HT-29 (cell line): ENCODE data around the gene TMEM237. TPM values are rescaled to one million over a fixed set of nuclear protein-coding genes. Genes with fewer than 3 reads are reported as not detected.
"Not testable (repeated sequence)": the region's sequence is repeated elsewhere in the genome, so short reads cannot be mapped to it uniquely, and the experiment has no call there.

Source experiments
- DNase-seq: peaks from one replicate; pipeline ENCODE4 v3.0.0-alpha.2; 2015; ENCODE audit warnings: low spot score
- total RNA-seq: library from RNA; depleted of rRNA; stranded (reverse); fragments of >200 nt; shearing (Covaris generic); gene quantifications from 2 replicates; pipeline ENCODE4 v1.2.3, GENCODE V29; 2014; rRNA removed

TMEM237 gene
- 6.0 and 9.0 TPM in 2 replicates for total RNA-seq

- peak; percentile 22 for DNase-seq
Observed at GRCh38 chr2:201643216-201643890, at the start of gene TMEM237. Gene TMEM237, minus strand, starts transcription at chr2:201643503. Its CDS starts 103 bp downstream, at chr2:201643400.

DNA sequence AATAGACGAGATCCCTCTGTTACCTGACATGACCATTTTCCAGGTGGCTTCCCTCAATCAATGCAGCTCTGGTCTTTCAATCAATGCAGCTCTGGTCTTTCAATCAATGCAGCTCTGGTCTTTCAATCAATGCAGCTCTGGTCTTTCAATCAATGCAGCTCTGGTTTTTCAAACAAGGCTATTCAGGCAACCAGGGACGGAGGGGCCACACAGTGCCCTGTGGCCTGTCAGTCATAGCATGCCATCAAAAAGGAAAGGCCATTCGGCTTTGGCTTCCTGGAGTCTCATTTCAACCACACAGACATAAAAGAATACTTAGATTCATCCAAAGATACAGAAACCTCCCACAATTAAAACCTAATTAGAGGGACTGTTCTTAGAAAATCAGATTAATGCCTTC, 41.9 kb upstream of the TMEM237 start:
- DNase-seq, result no peak

DNA sequence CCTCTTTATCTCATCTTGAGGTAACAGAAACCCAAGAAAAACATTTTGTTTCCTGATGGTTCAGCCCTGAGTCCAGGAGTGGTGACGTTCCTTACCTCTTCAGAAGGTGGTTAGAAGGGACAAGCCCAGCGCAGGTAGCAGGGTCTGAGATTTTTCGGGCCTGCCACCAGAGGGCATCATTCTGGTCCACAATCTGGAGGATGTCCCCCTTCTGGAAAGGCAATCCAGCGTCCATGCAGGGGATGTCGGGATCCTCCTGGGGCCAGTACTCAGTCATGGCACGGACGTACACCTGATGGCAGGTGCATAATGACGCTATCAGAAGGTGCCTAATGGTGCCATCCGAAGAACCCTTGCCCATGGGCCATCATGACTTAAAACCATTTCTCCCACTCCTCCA, 37.4 kb upstream of the TMEM237 start:
- DNase-seq, result peak; percentile 54

DNA sequence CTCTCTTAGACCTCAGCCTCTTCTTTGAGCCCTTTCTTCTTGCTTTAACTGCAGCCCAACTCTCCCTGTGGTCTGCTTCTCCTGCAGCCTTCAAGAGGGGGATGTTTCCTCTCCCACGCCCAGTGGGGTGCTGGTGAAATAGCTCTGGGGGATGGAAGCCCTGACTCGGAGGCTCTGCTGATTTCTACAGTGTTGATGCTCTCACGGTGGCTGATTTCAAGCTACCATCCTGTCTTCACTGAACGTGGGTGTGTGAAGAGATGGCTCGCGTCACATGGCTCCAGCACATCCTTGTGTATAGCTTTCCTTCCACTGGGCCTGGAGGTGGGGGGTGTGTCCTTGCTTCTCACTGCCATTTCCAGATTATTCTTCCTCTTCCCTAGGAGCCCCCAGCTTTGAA, 35.1 kb upstream of the TMEM237 start:
- DNase-seq, result no peak

GRCh38 chr2:201675454-201675853, 32.2 kb upstream of the TMEM237 start:
- no peak for DNase-seq

GRCh38 chr2:201674794-201675193, 31.5 kb upstream of the TMEM237 start:
- no peak for DNase-seq

- no peak for DNase-seq
Observed at GRCh38 chr2:201674298-201674697, 31.0 kb upstream of the TMEM237 start.

DNA sequence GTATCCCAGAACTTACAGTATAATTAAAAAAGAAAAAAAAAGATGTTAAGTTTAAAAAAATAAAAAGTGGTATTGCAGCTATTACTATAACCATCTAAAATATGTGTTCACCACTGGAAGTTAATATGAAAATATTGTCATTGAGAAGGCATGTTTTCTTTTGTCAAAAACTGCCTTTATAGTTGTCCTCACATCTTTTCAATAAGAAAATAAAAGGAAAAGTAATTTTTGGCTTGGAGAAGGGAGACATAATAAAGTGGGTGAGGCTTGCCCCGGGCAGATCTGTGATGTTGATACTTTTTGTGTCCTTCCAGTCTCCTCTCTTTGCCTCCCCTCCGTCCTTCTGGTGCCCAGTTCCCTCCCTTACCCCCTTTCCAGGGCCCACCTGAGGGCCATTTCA, 30.2 kb upstream of the TMEM237 start:
- no peak for DNase-seq

- not testable (repeated sequence) for DNase-seq
Observed at GRCh38 chr2:201671205-201671604, 27.9 kb upstream of the TMEM237 start.

- DNase-seq, result no peak
Observed at GRCh38 chr2:201669865-201670264, 26.6 kb upstream of the TMEM237 start.

- DNase-seq, result no peak
Observed at GRCh38 chr2:201668402-201668910, 25.2 kb upstream of the TMEM237 start.

GRCh38 chr2:201664334-201664733, 21.0 kb upstream of the TMEM237 start:
- no peak for DNase-seq

GRCh38 chr2:201661366-201661765, 18.1 kb upstream of the TMEM237 start:
- no peak for DNase-seq

DNA sequence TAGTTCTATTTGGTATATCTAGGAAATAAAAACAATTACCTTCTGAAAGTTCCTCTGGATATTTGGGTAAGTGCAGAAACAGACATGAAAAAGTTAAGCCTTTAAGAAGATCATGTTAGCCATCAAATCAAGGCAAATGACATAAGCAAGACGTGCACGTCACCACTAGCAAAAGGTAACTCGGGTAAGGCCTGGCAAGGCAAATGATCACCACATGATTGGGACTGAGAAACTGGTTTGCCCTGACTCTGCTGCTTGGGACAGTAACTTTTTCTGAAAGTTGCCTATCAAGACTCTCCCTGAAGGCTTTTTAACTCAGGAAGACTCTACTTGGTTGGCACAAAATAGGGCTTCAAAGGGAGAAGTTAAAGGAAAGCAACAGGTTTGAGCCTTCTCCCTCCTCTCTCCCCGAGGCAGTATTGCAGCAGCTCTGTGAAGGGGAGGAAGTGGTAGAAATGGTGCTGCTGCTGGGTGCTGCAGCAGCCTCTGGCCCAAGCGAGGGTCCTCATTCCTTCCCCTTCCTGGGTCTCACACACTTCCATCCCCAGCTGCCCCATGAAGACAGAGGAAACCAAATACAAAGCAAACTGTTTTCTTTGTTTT, 17.1 kb upstream of the TMEM237 start:
- DNase-seq, result no peak

GRCh38 chr2:201656740-201657139, 13.4 kb upstream of the TMEM237 start:
- DNase-seq, result no peak

DNA sequence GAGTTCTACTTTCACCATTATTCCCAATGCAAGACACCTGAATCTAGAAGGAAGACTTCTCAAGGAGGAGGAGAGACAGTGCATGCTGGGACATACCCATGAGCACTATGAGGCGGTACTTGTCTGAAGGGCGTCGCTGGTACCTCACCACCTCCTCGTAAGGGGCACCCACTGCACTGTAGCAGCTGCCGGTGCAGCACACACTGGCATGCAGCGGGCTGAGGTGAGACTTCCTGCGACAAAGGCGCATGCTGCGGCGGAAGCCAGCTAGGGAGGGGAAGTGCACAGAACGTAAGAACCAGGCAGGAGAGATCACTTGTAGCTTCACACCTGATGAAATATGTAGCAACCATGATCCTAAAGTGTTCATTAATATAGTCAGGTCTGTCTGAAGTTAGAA, 12.8 kb upstream of the TMEM237 start:
- no peak for DNase-seq

GRCh38 chr2:201654616-201655384, 11.5 kb upstream of the TMEM237 start:
- no peak for DNase-seq

DNA sequence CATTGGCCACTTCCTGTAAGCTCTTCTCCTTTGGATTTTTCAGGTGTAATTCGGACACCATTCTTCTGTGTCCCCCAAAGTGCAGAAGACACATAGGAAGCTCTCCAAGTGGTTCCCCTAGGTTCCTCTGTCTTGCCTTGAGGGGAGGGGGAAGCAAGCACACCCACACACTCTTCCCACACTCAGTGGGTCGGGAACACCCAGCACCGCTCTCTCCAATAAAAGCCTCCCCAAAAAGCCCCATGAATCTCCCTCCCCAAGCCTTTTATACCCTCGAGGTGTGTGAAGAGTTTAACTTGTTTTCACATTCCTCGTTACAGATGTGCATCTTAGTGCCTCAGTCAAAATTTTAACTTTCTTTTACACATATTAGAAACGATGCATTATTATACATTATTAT, 9.9 kb upstream of the TMEM237 start:
- no peak for DNase-seq

DNA sequence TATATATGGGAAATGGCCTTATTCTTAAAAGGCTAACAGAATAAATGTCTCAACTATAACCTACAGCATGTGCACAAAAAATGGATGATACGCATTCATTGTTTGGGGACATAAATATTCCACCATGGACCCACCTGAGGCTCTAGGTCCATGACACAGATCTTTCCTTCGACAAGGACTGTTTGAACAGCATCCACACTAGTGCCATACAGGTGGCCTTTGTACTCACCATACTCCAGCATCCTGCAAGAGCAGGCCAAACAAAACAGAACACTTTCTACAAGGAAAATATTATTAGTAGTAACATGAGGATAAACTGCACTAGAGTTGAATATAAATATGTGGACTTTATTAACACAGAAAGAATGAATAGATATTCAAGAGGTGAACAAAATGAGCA, 6.1 kb upstream of the TMEM237 start:
- no peak for DNase-seq

- DNase-seq, result no peak
Observed at GRCh38 chr2:201647431-201647830, 4.1 kb upstream of the TMEM237 start.

GRCh38 chr2:201644001-201644400, 698 bp upstream of the TMEM237 start:
- no peak for DNase-seq

DNA sequence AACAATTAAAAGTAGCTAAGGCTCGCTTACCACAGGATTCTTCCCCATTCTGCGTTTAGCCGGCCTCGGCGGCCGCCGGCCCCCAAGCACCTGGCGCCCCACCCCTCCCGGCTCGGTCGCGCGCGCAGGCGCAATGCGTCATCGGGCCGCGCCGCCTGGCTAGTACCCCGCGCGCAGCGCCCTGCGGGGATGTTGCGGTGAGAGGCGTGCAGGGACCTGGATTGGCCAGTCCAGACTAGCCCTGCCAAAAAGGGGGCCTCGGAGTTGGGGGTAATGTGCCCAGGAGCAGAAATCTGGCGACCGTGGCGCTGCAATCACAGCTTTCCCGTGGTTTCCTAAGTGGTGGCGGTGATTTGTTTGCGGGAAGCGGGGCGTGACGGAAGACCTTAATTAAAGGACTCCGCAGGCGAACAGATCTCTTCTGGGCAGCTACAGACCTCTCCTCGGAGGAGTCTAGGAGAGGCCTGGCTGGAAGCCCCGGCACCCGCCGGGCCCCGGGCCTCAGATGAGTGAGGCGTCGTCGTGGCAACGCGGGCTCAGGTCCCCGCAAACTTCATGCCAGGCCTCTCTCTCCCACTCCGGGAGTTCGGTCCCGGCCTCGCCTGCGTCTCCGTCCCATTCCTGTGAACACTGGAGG, 606 bp downstream of the TMEM237 start:
- DNase-seq, result peak; percentile 85
